HL-60 (cell line): ENCODE measurements around the gene NKX3-2.

ENCODE experiments used
- DNase-seq, 2 experiments: peaks; one replicate each; pipeline ENCODE4 v3.0.0-alpha.2; 2010 to 2020; ENCODE audit warnings: low read depth in 1 of 2, low spot score in 1 of 2
- H3K27ac ChIP-seq: fragments of 250-450 bp; sonication (Bioruptor Pico); replicated peaks from 2 replicates; pipeline ENCODE4 v1.5.1; 2020; ENCODE audit warnings: mild to moderate bottlenecking, moderate library complexity
- H3K27me3 ChIP-seq: fragments of 250-450 bp; sonication (Bioruptor Pico); 2 replicates; pipeline ENCODE4 v1.5.1; 2021; ENCODE audit warnings: mild to moderate bottlenecking, moderate library complexity; ENCODE audit not compliant: insufficient read depth, poor library complexity, severe bottlenecking
- H3K4me3 ChIP-seq: replicated peaks from 2 replicates; pipeline ENCODE4 v1.5.1; 2011; ENCODE audit warnings: mild to moderate bottlenecking, control low read depth, low read length; ENCODE audit not compliant: insufficient read depth
- GABPA ChIP-seq: IDR thresholded peaks from 2 replicates; pipeline ENCODE4 v1.6.1; 2012; ENCODE audit warnings: low read depth
- POLR2AphosphoS5 ChIP-seq: IDR thresholded peaks from 2 replicates; pipeline ENCODE4 v1.6.1; 2012; ENCODE audit warnings: low read depth
- REST ChIP-seq: IDR thresholded peaks from 2 replicates; pipeline ENCODE4 v1.6.1; 2012; ENCODE audit warnings: low read depth; ENCODE audit not compliant: insufficient replicate concordance
- SPI1 ChIP-seq: IDR thresholded peaks from 2 replicates; pipeline ENCODE4 v1.6.1; 2012; ENCODE audit warnings: low read depth, mild to moderate bottlenecking, borderline replicate concordance
- TF ChIP-seq, protein P1 (sequence below): IDR thresholded peaks from one replicate; pipeline ENCODE4 v1.5.1; 2011; ENCODE audit warnings: low read length, control low read depth, inconsistent platforms; ENCODE audit not compliant: insufficient read depth

NKX3-2 gene

GRCh38 chr4:13588954-13589353, 44.6 kb upstream of the NKX3-2 start:
- no peaks in the 10 kb centered on the region for H3K27me3 ChIP-seq
- TF ChIP-seq POLR2AphosphoS5, result no peak
- TF ChIP-seq SPI1, result no peak
- TF ChIP-seq REST, result no peak
- TF ChIP-seq, protein P1, sequence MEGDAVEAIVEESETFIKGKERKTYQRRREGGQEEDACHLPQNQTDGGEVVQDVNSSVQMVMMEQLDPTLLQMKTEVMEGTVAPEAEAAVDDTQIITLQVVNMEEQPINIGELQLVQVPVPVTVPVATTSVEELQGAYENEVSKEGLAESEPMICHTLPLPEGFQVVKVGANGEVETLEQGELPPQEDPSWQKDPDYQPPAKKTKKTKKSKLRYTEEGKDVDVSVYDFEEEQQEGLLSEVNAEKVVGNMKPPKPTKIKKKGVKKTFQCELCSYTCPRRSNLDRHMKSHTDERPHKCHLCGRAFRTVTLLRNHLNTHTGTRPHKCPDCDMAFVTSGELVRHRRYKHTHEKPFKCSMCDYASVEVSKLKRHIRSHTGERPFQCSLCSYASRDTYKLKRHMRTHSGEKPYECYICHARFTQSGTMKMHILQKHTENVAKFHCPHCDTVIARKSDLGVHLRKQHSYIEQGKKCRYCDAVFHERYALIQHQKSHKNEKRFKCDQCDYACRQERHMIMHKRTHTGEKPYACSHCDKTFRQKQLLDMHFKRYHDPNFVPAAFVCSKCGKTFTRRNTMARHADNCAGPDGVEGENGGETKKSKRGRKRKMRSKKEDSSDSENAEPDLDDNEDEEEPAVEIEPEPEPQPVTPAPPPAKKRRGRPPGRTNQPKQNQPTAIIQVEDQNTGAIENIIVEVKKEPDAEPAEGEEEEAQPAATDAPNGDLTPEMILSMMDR, result no peak
- no peak for TF ChIP-seq GABPA
- DNase-seq, result no peak

DNA sequence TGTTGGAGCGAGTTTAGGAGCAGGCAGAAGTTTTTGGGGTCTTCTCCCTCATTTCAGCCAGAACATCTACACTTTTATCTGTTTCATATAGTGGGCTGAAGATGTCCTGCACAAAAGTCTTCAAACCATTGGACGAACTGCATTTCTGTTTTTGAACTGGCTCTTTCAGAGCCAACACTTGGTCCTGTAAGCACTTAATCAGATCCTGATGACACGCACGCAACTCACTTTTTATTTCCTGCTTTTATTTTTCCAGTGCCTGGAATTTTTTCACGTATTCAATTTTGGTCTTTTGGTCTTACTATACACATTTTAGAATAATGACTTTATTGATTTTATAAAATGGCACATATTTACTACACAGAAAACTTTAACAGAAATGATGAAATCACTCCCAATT, 40.2 kb upstream of the NKX3-2 start:
- TF ChIP-seq SPI1 (no peak), GABPA (no peak), POLR2AphosphoS5 (no peak), REST (no peak)
- TF ChIP-seq, protein P1, result no peak
- Histone ChIP-seq H3K4me3 (no peak overlapping the region), H3K27ac (no peak overlapping the region), H3K27me3 (no peaks in the 10 kb centered on the region)
- DNase-seq, result no peak

More at GRCh38 chr4:13588954-13589353, 44.6 kb upstream of the NKX3-2 start:
- Histone ChIP-seq H3K27ac (no peak overlapping the region), H3K4me3 (no peak overlapping the region)

DNA sequence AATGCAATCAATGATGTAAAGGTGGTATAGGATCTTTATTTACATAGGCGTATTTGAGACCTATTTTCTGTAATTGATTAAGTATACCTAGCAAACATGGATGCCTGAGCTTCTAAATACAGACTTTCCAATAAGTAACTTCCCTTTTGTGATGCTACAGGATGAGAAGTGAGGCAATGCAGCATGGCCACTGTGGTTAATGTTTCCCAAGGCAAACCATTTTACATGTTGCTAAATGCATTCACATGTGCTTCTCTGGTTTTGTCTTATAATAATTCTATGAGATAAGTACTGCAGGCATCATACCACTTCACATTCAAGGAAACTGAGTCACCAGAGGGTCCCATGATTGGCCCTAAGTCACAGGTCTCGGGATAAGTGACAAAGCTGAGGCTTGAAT, 35.7 kb upstream of the NKX3-2 start:
- H3K27ac ChIP-seq, result peak overlapping the region; percentile 72
- peak; percentile 60 to 87 for DNase-seq
- no peak overlapping the region for H3K4me3 ChIP-seq
- H3K27me3 ChIP-seq, result no peaks in the 10 kb centered on the region
- TF ChIP-seq, protein P1, result no peak
- TF ChIP-seq GABPA (no peak), REST (no peak), POLR2AphosphoS5 (peak; percentile 75), SPI1 (peak; percentile 51; the same call in 1 of the 2 replicates)
